GM19193 (cell line): ENCODE measurements around the gene ZNF219.

Experiments used
- POLR2A ChIP-seq: IDR thresholded peaks from 4 replicates; pipeline ENCODE4 v1.6.1; 2011; ENCODE audit not compliant: insufficient read depth, insufficient read length; ENCODE audit errors: extremely low read depth

Gene ZNF219

GRCh38 chr14:21069388-21070082 lies 28.9 kb downstream of the ZNF219 start:
- TF ChIP-seq POLR2A, result no peak

- no peak for TF ChIP-seq POLR2A
These were observed 29.7 kb downstream of the ZNF219 start for GRCh38 chr14:21068521-21069387.

GRCh38 chr14:21066882-21067502 lies 31.5 kb downstream of the ZNF219 start:
- TF ChIP-seq POLR2A, result no peak

GRCh38 chr14:21063479-21063878 lies 35.0 kb downstream of the ZNF219 start:
- no peak for TF ChIP-seq POLR2A

- TF ChIP-seq POLR2A, result no peak
These were observed 37.1 kb downstream of the ZNF219 start for GRCh38 chr14:21061347-21061668.

- TF ChIP-seq POLR2A, result no peak
These were observed 37.7 kb downstream of the ZNF219 start for GRCh38 chr14:21060614-21061346.

GRCh38 chr14:21059842-21060613 lies 38.4 kb downstream of the ZNF219 start:
- no peak for TF ChIP-seq POLR2A

- no peak for TF ChIP-seq POLR2A
These were observed 39.6 kb downstream of the ZNF219 start for GRCh38 chr14:21058903-21059302.

- no peak for TF ChIP-seq POLR2A
These were observed 40.4 kb downstream of the ZNF219 start, which contains the start of gene RNASE8 for GRCh38 chr14:21057803-21058675. RNASE8 (plus strand) TSS chr14:21057822; CDS start chr14:21057893, 71 bp downstream.

- no peak for TF ChIP-seq POLR2A
These were observed 41.8 kb downstream of the ZNF219 start for GRCh38 chr14:21056520-21057163.

GRCh38 chr14:21055432-21056117 lies 42.9 kb downstream of the ZNF219 start:
- no peak for TF ChIP-seq POLR2A

GRCh38 chr14:21054768-21055145 lies 43.7 kb downstream of the ZNF219 start:
- no peak for TF ChIP-seq POLR2A
